GM19468 (cell line): ENCODE results near the gene BID.

Source experiments
- ATAC-seq: cut with Tn5 transposase; IDR thresholded peaks from one replicate; pipeline ENCODE4 v1.9.1; 2021; ENCODE audit warnings: mild to moderate bottlenecking, moderate library complexity, moderate number of reproducible peaks; ENCODE audit not compliant: unreplicated experiment; ENCODE audit errors: extremely low read depth

Gene BID

DNA sequence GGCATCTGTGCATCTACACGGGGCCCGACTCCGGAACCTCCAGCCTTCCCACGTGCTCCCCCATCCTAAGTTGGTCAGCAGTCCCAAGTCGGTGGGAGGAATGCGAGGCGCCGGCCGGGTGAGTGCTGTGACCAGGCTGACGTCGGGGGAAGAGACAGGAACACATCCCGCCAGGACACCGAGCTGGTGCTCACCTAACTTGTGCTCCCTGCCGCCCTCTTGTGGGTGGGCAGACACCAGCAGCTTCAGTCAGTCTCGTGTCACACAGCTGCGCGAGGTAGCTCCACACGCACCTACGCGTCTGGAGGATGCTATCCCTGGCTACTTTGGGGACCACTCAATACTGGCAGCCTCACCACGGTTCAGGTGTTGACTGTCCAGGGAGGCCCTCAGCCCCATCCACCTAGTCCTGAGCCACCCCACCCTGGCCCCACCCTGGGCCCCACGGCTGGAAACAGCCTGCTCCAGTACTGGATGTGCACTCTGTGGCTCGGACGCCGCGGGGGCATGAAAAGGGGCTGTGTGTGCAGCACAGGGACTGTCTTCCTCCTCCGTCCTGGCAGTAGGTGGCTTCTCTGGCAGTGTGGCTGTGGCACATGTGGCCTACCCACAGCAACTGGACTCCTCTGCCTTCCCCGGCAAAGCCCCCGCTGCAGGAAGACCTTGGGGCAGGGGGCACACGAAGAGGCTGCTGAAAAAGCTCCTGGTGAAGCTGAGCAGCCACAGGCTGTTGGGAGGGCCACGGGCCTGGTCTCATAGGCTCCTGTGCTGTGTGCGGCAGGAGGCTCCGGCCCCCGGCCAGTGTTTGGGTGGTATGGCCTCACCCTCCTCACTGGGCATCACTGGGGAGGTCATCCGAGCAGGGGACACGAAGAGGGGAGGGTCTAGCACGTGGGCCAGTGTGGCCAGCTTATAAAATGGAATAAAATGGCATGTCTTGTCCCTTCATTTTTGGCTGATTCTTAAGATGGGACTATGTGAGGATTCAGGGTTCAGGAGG is 11.2 kb upstream of the BID start:
- no peak for ATAC-seq

DNA sequence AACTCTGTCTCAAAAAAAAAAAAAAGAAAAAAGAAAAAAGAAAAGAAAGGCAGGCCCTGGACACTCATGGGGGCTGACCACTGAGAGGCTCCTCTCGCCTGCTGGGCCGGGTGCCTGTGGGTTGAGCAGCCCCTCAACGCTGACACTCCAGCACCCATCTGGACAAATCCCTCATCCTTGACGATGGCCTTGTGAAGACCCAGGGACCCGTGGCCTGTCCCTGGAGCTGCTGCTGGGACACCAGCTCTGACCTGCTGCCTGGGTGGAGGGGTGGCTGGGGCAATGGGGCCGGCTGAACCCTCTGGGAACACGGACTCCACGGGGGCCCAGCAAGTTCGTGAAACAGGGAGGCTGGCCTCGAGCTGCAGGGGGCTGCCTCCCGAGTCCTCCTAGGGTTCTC is 10.5 kb upstream of the BID start:
- ATAC-seq, result no peak

DNA sequence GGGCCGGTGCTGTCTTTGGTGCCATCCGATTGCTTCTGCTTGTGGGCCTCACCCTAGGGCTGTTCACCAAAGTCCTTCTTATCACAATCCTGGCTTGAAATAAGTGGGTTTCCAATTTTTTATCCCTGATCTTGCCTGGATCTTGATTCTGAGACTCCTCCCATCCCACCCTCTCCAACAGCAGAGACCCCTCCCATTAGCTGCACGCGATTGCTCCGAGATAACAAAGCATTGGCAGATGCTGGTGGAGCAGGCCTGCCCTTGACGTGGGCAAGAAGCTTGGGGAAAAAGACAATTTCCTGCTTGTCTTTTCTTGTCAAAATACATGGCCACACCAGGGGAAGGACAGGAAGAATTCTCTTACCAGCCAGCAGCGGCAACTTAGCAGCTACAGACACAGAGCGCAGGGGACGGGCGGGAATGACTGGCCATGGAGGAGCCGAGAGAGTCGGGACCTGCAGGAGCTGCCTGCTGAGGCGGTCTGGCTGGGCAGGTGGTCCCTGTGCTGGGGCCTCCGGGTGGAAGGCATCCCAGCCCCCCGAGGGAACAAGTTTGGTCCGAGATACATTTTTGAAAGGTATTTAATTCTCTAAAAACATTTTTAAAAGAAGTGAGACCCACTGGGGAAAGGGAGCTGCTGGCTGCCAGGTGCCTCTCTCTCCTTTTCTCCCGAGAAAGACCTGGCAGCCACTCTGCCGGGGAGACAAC is 9.7 kb upstream of the BID start:
- ATAC-seq, result no peak

DNA sequence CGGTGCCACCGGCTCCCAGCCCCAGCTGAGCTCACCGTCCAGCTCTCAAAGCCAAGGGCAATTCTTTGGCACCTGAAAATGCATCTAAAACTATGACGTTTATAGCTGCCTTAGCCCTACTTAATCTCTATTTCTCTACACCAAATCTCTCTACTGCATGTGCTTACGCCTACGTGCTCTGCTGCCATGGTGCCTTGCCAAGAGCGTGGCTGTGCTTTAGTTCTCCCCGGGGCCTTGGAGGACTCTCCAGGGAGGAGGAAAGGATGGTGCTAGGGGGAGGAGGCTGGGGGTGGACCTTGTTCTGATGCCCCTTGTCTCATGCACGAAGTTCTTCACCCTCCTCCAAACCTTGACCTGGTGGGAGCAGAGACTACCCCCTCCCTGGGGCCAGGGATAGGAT is 9.0 kb upstream of the BID start:
- no peak for ATAC-seq

DNA sequence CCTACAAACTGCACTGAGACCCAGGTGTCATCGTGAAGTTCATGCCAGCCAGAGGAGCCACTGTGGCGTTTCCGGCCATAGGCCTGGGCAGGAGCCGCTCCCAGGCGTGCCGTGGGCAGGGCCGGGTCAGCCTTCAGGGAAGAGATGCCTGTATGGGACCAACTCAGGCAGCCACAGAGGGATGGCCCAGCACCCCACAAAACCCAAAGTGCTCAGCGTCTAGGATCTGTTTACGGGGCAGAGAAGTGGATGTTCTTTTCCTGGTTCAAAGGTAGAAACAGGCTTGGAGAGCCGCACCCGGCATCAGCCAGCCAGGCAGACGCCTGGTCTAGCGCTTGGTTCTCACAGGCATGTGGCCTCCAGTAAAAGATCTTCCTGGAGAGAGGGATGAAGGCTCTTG is 8.4 kb upstream of the BID start:
- no peak for ATAC-seq

DNA sequence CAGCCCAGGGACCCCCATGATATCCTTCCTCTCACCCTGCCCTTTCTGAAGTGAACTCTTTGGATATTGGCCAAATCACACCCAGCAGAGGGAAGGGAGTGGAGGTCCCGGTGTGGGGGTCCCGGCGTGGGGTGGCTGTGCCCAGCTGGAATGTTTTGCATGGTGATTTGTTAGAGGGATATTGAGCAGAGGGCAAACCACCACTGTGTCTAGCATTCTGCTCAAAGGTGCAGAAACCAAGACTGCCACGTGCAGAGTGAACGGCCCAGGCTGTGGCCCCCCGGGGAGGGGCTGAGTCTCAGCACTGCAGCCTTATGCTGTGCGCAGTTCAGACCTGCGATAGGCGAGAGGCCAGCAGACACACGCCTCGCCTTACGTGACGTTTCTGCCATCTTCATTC is 7.9 kb upstream of the BID start:
- ATAC-seq, result no peak

DNA sequence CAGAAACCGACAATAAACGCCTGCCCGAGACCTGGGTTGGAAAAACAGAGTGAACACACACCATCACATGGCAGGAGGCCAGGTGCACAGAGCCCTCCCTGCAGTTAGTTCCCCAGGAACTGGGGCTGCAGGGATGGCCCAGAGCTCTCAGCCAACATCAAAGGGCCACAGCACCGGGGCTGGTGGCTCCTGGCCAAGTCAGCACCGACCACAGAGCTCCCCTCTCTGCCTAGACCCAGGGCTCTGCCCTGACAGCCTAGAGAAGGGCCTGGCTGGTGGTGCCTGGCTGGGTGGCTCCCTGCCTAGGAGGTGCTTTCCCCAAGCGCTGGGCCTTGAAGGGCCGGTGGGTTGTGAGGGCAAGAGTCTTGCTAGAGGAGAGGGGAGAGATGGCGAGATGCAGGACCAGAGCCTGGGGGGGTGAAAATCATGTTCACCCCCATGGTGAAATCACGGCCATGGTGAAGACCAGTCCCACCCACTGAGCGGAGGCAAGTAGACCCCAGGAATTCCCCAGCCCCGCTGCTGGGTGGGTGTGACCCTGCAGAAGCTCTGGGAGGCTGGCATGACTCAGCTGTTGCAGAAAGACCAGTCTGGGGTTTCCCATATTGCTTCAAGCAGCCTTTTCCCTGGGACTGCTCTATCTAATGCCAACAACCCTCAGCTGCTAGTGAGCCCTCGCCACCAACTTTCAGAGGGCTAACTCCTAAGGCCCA is 7.2 kb upstream of the BID start:
- no peak for ATAC-seq

DNA sequence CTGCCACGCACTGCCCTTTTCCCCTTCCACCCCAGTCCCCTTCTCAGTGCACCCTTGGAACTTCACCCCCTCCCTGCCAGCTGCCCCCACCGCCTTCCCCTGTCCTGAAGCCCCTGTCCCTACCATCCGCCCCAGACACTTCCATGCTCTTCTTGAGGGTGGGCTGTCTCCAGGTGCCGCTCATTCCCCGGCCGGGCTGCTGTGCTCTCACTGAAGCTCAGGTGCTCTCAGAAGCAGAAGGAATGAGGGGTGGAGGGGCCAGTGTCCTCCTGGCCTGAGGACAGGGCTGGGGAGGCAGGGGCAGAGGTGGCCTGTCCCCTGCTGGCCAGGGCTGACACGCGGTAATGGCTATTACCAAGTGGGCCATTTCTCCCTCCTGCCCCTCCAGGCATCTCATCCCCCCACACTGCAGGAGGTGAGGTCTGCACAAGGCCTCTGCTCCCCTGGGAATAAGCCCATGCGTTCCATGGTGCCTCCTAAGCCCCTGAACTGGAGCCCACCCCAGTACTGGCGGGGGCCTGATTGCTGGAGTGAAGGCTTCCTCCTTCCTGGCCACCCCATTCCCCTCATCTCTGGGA is 6.6 kb upstream of the BID start:
- ATAC-seq, result no peak

DNA sequence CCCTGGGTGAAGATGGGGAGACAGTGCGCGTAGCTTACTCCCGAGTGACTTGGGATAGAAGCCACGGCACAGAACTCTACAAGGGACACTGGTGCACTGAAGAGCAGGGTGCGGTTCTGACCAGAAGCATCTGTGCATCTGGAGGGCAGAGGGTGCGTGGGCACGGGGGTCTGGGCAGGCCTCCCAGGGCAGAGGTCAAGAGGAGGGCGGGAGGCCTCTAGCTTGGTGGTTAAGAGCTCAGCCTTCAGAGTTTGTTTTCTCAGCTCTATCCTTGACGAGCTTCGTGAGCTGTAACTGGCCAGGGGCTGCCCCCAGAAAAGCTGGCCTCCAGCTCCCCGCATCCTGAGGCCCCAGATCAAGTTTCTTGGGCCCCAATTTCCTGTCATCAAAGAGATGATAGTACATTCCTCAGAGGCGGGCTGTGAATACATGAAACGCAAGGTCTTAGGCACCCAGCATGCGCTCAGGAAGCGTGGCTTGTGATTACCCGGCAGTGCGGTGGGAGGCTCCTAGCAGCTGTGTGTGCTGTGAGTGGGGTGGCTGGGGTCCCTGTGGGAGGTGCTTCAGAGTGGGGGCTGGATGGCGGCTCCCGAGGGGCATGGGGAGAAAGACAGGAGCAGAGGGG is 6.0 kb upstream of the BID start:
- no peak for ATAC-seq

DNA sequence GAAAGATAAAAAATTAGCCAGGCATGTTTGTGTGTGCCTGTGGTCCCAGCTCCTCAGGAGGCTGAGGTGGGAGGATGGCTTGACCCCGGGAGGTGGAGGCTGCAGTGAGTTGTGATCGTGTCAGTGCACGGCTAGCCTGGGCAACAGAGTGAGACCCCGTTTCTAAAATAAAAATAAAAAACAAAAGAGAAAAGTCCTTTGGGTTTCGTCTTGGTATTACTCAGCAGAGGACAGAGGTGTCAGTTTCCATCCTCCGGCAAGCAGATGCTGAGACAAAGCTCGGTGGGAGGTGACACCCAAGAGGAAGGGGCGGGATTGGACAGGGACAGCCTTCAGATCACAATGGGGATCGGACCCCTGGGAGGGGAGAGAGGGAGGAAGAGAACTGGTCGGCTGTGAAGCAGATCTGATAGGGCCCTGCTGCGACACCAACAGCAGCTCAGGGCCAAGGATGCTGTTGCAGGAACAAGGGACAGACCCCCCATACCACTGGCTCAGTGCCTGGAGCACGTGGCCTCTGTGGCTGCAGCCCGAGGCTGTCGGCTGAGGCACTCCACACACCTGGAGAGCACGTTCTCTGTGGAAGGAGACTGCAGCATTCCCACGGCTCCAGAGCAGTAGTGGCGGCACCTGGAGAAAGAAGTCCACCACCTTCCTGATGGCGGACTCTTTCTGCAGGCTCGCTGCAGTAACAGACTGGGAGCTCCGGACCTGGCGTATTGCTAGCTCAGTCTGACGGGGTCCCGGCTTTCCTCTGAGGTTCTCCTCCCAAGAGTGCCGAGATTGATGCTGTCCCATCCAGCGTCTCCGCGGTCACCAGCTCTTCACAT is 5.2 kb upstream of the BID start:
- no peak for ATAC-seq

DNA sequence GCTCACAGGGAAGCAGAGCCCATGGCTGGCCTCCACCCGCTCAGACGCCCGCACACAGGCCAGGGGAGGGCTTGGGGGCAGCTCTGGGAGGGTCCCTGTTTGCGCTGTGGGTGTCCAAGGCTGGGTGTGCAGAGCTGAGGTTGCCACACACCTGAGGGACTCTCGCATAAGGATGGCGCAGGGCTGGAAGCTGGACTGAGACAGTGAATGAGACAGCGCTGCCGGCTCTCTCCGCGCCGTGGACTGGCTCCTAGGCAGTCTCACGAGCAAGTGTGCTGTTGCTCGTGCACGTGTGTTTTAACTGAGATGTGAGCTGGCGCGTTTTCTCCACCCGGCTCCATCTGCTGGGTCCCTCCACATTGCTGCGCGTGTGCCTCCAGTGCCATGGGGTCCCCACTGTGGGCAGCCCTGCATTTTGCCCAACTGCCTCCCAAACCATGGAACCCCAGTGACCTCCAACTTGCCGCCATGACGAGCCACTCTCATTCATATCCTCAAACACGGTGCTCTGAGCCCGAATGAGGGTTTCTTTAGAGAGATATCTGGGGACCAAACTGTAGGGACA is 4.2 kb upstream of the BID start:
- ATAC-seq, result no peak

DNA sequence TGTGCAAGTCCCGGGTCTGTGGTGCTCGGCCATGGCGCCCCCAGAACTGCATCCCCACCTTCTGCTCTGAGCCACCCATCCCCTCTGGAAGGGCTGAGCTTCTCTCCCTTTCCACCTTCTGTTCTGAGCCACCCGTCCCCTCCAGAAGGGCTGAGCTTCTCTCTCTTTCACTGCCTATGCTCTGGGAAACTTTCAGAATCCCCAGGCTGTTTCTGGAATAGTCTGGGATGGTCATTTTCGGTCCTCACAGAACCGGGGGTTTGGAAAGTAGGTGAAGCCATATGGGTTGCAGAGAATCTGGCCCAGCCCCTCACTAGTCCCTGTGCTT is 3.4 kb upstream of the BID start:
- no peak for ATAC-seq

DNA sequence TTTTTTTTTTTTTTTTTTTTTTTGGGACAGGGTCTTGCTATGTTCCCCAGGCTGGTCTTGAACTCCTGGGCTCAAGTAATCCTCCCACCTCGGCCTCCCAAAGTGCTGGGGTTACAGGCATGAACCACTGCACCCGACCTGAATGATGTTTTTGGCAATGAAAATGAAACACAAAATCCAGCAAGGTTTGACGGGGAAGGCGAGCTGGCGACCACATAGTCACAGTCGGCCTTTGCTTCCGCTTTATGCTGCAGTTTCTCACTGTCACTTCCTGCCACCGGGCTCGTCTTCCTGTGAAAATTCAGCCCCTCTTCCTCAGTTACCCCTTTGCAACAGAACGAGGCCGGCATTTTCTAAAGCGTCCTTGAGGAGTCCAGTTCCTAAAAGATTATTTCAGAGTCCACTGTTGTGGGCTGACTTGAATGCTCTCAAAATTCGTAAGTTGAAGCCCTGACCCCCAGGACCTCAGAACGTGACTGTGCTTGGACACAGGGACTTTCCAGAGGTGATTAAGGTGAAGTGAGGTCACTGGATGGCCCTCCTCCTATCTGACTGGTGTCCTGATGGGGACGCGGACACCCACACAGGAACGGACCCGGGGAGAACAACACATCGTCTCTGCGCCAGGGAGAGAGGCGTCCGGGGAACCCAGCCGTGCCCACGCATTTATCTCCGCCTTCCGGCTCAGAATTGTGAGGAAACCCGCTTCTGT is 2.9 kb upstream of the BID start:
- no peak for ATAC-seq

DNA sequence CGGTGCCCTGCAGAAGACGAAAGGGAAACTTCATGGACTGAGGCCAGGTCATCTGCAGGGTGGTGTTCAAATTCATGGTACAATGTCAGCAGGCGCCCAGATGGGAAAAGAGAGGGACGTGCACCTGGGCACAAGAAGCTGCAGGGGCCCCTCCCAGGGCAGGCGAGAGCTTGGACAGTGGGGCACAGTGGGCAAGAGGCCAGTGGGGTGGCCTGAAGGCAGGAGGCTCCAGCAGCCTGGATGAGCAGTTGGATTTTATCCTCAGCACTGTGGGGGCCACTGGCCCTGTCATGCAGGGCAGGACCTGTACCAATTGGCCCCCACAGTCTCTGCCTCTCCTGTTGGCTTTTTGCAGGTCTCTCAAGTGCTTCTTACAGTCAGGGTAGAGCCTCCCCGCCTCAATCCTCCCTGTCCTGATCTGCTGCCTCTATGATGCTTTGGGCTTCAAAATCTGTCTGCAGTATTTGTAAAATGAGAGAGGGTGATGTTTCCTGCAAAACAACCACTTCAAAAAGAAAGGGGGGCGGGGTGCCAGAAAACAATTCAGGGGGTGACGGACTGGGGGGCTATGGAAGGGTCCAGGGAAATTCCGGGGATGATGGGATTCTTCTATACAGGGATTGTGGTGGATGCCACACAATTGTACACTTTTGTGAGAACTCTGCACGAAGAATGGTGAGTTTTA is 1.7 kb upstream of the BID start:
- ATAC-seq, result no peak

DNA sequence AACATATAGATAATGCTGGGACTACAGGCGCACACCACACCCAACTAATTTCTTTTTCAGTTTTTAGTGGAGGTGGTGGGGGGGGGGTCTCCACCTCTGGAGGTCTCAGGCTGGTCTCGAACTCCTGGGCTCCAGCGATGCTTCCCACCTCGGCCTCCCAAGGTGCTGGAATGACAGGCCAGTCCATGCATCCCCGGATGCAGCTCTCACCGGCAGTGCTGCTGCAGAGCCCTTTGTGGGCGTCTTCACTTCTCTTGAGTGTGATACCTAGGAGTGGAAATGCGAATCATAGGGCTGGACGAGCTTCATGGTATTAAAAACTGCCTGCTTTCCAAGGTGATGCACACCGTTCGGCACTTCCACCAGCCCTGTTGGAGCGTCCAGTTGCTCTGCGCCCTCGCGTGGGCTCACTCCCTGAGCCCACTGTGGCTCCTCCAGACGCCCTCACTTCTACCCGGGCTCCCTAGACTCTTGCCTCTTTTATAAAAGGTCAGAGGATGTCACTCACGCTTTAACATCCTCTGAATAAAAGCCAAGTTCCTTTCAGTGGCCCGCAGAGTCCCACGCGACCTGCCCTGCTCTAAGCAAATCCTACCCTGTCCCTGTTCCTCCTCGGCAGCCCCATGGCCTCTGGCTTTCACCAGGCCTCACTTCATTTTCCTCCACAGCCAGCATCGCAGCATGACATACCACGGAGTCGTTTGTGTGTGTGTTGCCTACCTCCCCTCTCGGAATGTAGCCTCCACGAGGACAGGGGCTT is 837 bp upstream of the BID start:
- ATAC-seq, result no peak

DNA sequence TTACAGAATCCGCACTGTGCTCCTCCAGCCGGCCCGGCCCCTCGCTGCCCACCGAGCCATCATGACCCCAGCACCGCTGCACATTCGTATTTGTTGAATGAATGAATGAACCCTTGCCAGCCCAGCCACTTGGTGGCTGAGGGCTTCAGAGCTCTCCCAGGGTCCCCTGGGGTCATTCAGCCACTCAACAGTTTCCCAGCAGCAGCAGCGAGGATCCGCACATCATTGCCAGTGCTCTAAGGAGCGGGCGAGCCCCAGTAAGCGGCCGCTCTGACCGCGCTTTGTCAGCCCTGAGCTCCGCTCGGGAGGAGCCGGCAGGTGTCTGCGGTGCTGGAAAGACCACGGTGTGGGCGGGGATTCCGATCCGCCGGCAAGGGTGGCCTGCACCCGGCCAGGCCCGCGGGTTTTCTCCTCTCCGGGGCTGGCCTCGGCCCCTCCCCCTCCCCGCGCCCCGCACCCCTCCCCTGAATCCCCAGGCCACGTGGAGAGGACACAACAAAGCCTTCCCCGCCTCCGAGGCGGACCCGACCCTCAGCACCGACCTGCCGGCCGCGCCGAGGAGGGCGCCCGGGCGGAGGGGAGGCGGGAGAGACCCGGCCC is 563 bp downstream of the BID start:
- ATAC-seq, result no peak
